Heart left ventricle (tissue), 13 donors: ENCODE results near the gene ITGB5.

ENCODE experiments used
- CTCF ChIP-seq, 12 donors: fragments of 200-600 bp; sonication (generic) in 4 of 12; IDR thresholded peaks; one replicate each; pipeline versions ENCODE4 v1.5.0 to v1.8.0; 2018 to 2022; ENCODE audit warnings: antibody characterized with exemption in 12 of 12, mild to moderate bottlenecking in 5 of 12
- POLR2A ChIP-seq, 2 donors: fragments of 450-650 bp; IDR thresholded peaks; one replicate each; pipeline ENCODE4 v1.6.1; 2017; ENCODE audit warnings: antibody characterized with exemption in 2 of 2, mild to moderate bottlenecking in 2 of 2, moderate library complexity in 2 of 2
- donor health status: ischemic (EF 13 %, LVEDD 7.1; RV severe dilation, severe dysfunction).
- donor health status: DM: no; HTN: yes; CAD: no.
- donor health status: DM: no; HTN: no; CAD: no.
- donor health status: ischemic (EF 25% LVEDD 6.9; RV normal size, moderate dysfunction).
- donor health status: ischemic (EF 25% LVEDD 5.7; RV mildly dilated, moderate dysfunction).
- donor health status: ischemic (EF 35%, LVEDD 5.7; RV mildly dilated, moderate dysfunction).
- donor health status: nonischemic (EF 11% LVEDD 7.7; RV severe dilation, severe dysfunction).
- donor health status: DM: yes; HTN: yes; CAD: no.
- donor health status: PGD.
- donor health status: ischemic (EF 29% LVEDD 5.4; RV normal size, mild dysfunction).
- donor health status: nonischemic (EF 23%, LVEDD 6.1; RV moderate dilation, normal function).

GRCh38 chr3:124823648-124824047 lies 63.5 kb downstream of the ITGB5 start:
- TF ChIP-seq POLR2A (IDR thresholded peaks at IDR 0.05) (no peak), CTCF (IDR thresholded peaks at IDR 0.05) (no peak)
